ENCODE data around the gene TBX18. TPM values are rescaled to one million over a fixed set of nuclear protein-coding genes. Genes with fewer than 3 reads are reported as not detected.

The TBX18 gene
- total and polyA plus RNA-seq, 9 of the 15 experiments (the other 6 are each of a cell fraction or from before 2014, with no cell fraction given) = 4.0 to 36.1 (median 20.7) TPM

DNA sequence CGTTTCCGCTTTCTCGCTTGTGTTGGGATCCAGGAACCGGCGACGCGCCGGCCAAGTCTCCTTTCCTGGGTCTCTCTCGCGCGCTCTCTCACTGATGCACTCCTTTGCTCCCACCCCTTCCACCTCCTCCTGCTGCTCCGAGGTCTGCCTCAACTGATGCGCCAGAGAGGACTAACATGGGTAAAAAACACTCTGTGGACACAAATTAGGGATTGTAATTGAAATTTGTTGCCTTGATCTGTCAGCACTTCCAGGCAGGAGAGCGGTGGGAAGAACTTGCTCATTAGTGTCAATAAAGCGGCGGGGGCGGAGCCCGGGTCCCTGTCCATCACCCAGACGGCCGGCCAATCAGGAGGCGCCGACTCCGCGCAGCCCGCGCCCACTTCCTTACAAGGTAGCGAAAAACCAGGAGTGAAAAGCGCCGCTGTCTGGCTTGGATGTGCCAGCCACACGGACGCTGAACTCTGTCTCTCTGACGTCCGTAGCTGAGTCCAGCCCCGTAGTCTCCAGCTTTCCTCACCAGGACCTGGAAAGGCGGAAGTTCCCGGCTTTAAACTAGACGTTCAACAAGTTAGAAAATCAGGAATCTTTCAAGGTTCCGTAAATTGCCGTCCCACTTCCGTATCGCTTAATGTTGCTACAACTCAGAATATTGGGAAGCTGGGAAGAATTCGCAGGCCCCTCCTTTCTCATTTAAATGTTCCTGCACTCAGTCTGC lies at the start of gene TBX18 (continued):
- TF ChIP-seq, protein P1, sequence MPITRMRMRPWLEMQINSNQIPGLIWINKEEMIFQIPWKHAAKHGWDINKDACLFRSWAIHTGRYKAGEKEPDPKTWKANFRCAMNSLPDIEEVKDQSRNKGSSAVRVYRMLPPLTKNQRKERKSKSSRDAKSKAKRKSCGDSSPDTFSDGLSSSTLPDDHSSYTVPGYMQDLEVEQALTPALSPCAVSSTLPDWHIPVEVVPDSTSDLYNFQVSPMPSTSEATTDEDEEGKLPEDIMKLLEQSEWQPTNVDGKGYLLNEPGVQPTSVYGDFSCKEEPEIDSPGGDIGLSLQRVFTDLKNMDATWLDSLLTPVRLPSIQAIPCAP (CRISPR knock-in tag; IDR thresholded peaks at IDR 0.05; ENCODE audit: borderline replicate concordance) = no peak
- TF ChIP-seq, protein P2, sequence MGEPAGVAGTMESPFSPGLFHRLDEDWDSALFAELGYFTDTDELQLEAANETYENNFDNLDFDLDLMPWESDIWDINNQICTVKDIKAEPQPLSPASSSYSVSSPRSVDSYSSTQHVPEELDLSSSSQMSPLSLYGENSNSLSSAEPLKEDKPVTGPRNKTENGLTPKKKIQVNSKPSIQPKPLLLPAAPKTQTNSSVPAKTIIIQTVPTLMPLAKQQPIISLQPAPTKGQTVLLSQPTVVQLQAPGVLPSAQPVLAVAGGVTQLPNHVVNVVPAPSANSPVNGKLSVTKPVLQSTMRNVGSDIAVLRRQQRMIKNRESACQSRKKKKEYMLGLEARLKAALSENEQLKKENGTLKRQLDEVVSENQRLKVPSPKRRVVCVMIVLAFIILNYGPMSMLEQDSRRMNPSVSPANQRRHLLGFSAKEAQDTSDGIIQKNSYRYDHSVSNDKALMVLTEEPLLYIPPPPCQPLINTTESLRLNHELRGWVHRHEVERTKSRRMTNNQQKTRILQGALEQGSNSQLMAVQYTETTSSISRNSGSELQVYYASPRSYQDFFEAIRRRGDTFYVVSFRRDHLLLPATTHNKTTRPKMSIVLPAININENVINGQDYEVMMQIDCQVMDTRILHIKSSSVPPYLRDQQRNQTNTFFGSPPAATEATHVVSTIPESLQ (CRISPR knock-in tag; IDR thresholded peaks at IDR 0.05) = no peak
- TF ChIP-seq GABPB2 (CRISPR knock-in tag; conservative IDR thresholded peaks at IDR 0.05) (no peak), ARNT (IDR thresholded peaks at IDR 0.05) (0 out of 4 replicates have a peak, but pooled peaks of 1 of the 2 experiments have one; percentile 35), TAF15 (IDR thresholded peaks at IDR 0.05; ENCODE audit: low read depth, low read length) (no peak), CBX3 (IDR thresholded peaks at IDR 0.05; ENCODE audit: borderline replicate concordance in 1 of 2, low read length in 2 of 2) (peak in 1 of 2 experiments; percentile 71; a peak in 1 of 3 replicates), FIP1L1 (IDR thresholded peaks at IDR 0.05; ENCODE audit: low read depth, low read length, poor library complexity, severe bottlenecking) (no peak), XRCC3 (IDR thresholded peaks at IDR 0.05) (no peak), BRD9 (IDR thresholded peaks at IDR 0.05; ENCODE audit: low read depth, partially characterized antibody) (no peak), POLR2G (IDR thresholded peaks at IDR 0.05; ENCODE audit: low read depth, low read length) (peak; percentile 86), KLF6 (CRISPR knock-in tag; IDR thresholded peaks at IDR 0.05; ENCODE audit: borderline replicate concordance) (no peak), FOSL1 (tag; conservative IDR thresholded peaks at IDR 0.05) (peak; percentile 60), TCF7 (IDR thresholded peaks at IDR 0.05; ENCODE audit: borderline replicate concordance) (no peak)
- TF ChIP-seq, protein P3, sequence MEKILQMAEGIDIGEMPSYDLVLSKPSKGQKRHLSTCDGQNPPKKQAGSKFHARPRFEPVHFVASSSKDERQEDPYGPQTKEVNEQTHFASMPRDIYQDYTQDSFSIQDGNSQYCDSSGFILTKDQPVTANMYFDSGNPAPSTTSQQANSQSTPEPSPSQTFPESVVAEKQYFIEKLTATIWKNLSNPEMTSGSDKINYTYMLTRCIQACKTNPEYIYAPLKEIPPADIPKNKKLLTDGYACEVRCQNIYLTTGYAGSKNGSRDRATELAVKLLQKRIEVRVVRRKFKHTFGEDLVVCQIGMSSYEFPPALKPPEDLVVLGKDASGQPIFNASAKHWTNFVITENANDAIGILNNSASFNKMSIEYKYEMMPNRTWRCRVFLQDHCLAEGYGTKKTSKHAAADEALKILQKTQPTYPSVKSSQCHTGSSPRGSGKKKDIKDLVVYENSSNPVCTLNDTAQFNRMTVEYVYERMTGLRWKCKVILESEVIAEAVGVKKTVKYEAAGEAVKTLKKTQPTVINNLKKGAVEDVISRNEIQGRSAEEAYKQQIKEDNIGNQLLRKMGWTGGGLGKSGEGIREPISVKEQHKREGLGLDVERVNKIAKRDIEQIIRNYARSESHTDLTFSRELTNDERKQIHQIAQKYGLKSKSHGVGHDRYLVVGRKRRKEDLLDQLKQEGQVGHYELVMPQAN (IDR thresholded peaks at IDR 0.05; ENCODE audit: borderline replicate concordance) = peak; percentile 45; the same call in 1 of the 2 replicates
- TF ChIP-seq, protein P4, sequence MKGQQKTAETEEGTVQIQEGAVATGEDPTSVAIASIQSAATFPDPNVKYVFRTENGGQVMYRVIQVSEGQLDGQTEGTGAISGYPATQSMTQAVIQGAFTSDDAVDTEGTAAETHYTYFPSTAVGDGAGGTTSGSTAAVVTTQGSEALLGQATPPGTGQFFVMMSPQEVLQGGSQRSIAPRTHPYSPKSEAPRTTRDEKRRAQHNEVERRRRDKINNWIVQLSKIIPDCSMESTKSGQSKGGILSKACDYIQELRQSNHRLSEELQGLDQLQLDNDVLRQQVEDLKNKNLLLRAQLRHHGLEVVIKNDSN (CRISPR knock-in tag; IDR thresholded peaks at IDR 0.05) = no peak
- TF ChIP-seq, protein P5, sequence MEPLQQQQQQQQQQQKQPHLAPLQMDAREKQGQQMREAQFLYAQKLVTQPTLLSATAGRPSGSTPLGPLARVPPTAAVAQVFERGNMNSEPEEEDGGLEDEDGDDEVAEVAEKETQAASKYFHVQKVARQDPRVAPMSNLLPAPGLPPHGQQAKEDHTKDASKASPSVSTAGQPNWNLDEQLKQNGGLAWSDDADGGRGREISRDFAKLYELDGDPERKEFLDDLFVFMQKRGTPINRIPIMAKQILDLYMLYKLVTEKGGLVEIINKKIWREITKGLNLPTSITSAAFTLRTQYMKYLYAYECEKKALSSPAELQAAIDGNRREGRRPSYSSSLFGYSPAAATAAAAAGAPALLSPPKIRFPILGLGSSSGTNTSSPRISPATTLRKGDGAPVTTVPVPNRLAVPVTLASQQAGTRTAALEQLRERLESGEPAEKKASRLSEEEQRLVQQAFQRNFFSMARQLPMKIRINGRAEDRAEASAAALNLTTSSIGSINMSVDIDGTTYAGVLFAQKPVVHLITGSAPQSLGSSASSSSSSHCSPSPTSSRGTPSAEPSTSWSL (CRISPR knock-in tag; IDR thresholded peaks at IDR 0.05; ENCODE audit: borderline replicate concordance) = no peak
- TF ChIP-seq, protein P6, sequence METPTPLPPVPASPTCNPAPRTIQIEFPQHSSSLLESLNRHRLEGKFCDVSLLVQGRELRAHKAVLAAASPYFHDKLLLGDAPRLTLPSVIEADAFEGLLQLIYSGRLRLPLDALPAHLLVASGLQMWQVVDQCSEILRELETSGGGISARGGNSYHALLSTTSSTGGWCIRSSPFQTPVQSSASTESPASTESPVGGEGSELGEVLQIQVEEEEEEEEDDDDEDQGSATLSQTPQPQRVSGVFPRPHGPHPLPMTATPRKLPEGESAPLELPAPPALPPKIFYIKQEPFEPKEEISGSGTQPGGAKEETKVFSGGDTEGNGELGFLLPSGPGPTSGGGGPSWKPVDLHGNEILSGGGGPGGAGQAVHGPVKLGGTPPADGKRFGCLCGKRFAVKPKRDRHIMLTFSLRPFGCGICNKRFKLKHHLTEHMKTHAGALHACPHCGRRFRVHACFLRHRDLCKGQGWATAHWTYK (CRISPR knock-in tag; IDR thresholded peaks at IDR 0.05) = no peak
